ENCODE results near the gene ZNF317.
A peak's percentile ranks its signal among the peaks of the same experiment; 100 is the strongest.
"Not testable (repeated sequence)": the region's sequence is repeated elsewhere in the genome, so short reads cannot be mapped to it uniquely, and the experiment has no call there.

The ZNF317 gene

GRCh38 chr19:9175326-9175725 is 35.1 kb downstream of the ZNF317 start:
- DNase-seq (ENCODE audit: low read depth in 2 of 2), result no peak

GRCh38 chr19:9178901-9179300 is 38.7 kb downstream of the ZNF317 start, which contains the start of gene OR7D2:
Gene OR7D2, plus strand, starts transcription at chr19:9178979. Its CDS starts 6,803 bp downstream, at chr19:9185782.
- DNase-seq (ENCODE audit: low read depth in 2 of 2), result no peak

GRCh38 chr19:9183000-9183399 is 42.8 kb downstream of the ZNF317 start:
- DNase-seq (ENCODE audit: low read depth in 2 of 2), result no peak

- no peak for DNase-seq (ENCODE audit: low read depth in 2 of 2)
These were observed 47.0 kb downstream of the ZNF317 start for GRCh38 chr19:9187191-9187590.

- DNase-seq (ENCODE audit: low read depth in 2 of 2), result no peak
These were observed 49.3 kb downstream of the ZNF317 start for GRCh38 chr19:9189535-9189934.

GRCh38 chr19:9198044-9198443 is 57.8 kb downstream of the ZNF317 start:
- DNase-seq (ENCODE audit: low read depth in 2 of 2), result not testable (repeated sequence)

- DNase-seq (ENCODE audit: low read depth in 2 of 2), result peak; percentile 23 to 27
These were observed 65.4 kb downstream of the ZNF317 start for GRCh38 chr19:9205501-9206113.

Measured in activated CD8-positive, alpha-beta memory T cell treated with anti-CD3 and anti-CD28 coated beads for 4 hours (primary cell).